ENCODE results near the gene NOL4L. TPM values are rescaled to one million over a fixed set of nuclear protein-coding genes. Genes with fewer than 3 reads are reported as not detected.

NOL4L gene
- total and polyA plus RNA-seq, 11 donors: 2.6 to 15.0 (median 6.7) TPM

DNA sequence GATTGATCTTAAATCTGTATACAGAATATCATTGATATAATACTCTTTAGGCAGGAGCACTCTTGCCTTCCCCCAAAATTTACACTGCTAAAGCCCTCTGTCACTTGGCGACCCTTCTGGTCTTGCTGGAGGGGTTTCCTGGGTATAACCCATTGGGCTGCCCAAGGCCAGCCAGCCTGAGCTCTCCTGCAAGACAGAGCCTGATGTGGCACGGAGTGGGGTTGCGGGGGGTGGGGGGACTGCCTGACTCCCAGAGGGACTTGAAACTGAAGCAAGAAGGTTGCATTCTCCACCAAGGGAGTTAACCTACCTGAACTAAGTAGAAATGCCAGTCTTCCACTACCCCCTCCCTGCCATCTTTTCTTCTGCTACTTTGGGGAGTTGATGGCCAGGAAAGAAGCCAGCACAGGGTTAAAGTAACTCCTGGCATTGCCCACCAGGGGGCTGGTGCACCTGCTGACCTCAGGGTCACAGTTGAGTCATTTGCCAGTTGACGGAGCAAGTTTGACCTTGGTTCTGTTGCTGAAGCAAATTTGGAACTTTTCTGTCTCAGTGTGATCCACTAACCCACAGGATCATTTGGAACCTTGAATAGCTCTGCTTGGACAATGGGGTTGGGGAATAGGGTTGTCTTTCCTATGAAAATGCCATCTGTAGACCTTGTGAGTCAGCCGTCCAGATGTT lies 147.6 kb downstream of the NOL4L start:
- Histone ChIP-seq H3K36me3 (peaks cover 6 to 90% (median 82%) of the 10 kb centered on the region in 9 donors), H3K4me3 (no peak overlapping the region), H3K4me1 (peaks cover 4 to 20% (median 14%) of the 10 kb centered on the region in 12 donors), H3K27me3 (no peaks in the 10 kb centered on the region), H3K9me3 (no peaks in the 10 kb centered on the region), H3K27ac (no peak overlapping the region)
- no peak for TF ChIP-seq POLR2A (IDR thresholded peaks at IDR 0.05)
- TF ChIP-seq, protein P1, sequence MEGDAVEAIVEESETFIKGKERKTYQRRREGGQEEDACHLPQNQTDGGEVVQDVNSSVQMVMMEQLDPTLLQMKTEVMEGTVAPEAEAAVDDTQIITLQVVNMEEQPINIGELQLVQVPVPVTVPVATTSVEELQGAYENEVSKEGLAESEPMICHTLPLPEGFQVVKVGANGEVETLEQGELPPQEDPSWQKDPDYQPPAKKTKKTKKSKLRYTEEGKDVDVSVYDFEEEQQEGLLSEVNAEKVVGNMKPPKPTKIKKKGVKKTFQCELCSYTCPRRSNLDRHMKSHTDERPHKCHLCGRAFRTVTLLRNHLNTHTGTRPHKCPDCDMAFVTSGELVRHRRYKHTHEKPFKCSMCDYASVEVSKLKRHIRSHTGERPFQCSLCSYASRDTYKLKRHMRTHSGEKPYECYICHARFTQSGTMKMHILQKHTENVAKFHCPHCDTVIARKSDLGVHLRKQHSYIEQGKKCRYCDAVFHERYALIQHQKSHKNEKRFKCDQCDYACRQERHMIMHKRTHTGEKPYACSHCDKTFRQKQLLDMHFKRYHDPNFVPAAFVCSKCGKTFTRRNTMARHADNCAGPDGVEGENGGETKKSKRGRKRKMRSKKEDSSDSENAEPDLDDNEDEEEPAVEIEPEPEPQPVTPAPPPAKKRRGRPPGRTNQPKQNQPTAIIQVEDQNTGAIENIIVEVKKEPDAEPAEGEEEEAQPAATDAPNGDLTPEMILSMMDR (IDR thresholded peaks at IDR 0.05): peak in 1 of 12 donors; percentile 13
- intact Hi-C loops (cut with DNase I): loop anchor here in 2 of 10 donors (10.0 kb wide), 2 partner anchors 47 to 73 kb away; no protein-coding TSS in a partner anchor
- ATAC-seq (no peak), DNase-seq (no peak)
- WGBS, 4 donors: 67 to 83% (median 79%) methylated on average over 5 of the region's 5 CpGs

- intact Hi-C loops (cut with DNase I): loop anchor here in 2 of 10 donors (10.0 kb wide), 2 partner anchors 48 to 72 kb away; no protein-coding TSS in a partner anchor
- H3K4me3 ChIP-seq: no peak overlapping the region
- no peak overlapping the region for H3K27ac ChIP-seq
- peaks cover 6 to 93% (median 85%) of the 10 kb centered on the region in 9 donors for H3K36me3 ChIP-seq
- H3K9me3 ChIP-seq: no peaks in the 10 kb centered on the region
- DNase-seq (no peak), ATAC-seq (no peak)
- H3K27me3 ChIP-seq: no peaks in the 10 kb centered on the region
- no peak for TF ChIP-seq POLR2A (IDR thresholded peaks at IDR 0.05)
- TF ChIP-seq, protein P1 (IDR thresholded peaks at IDR 0.05): no peak
- 96 to 100% (median 97%) methylated on average over 5 to 7 of the region's 7 CpGs for WGBS, 4 donors
- H3K4me1 ChIP-seq: peaks cover 4 to 26% (median 16%) of the 10 kb centered on the region in 12 donors
These were observed 148.2 kb downstream of the NOL4L start for GRCh38 chr20:32436968-32437367.

DNA sequence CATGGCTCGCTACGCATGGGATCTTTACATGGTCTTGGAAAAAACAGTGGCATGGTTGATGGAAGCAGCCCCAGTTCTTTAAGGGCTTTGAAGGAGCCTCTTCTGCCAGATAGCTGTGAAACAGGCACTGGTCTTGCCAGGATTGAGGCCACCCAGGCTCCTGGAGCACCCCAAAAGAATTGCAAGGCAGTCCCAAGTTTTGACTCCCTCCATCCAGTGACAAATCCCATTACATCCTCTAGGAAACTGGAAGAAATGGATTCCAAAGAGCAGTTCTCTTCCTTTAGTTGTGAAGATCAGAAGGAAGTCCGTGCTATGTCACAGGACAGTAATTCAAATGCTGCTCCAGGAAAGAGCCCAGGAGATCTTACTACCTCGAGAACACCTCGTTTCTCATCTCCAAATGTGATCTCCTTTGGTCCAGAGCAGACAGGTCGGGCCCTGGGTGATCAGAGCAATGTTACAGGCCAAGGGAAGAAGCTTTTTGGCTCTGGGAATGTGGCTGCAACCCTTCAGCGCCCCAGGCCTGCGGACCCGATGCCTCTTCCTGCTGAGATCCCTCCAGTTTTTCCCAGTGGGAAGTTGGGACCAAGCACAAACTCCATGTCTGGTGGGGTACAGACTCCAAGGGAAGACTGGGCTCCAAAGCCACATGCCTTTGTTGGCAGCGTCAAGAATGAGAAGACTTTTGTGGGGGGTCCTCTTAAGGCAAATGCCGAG lies 148.8 kb downstream of the NOL4L start:
- intact Hi-C loops (cut with DNase I): loop anchor here in 2 of 10 donors (10.0 kb wide), 2 partner anchors 48 to 72 kb away; no protein-coding TSS in a partner anchor
- no peak for ATAC-seq
- Histone ChIP-seq H3K4me3 (no peak overlapping the region), H3K27me3 (no peaks in the 10 kb centered on the region), H3K27ac (no peak overlapping the region), H3K4me1 (peaks cover 4 to 29% (median 17%) of the 10 kb centered on the region in 12 donors), H3K9me3 (no peaks in the 10 kb centered on the region), H3K36me3 (peaks cover 6 to 93% (median 86%) of the 10 kb centered on the region in 9 donors)
- TF ChIP-seq, protein P1 (IDR thresholded peaks at IDR 0.05): no peak
- no peak for TF ChIP-seq POLR2A (IDR thresholded peaks at IDR 0.05)
- no peak for DNase-seq
- 95 to 98% (median 97%) methylated on average over 11 of the region's 11 CpGs for WGBS, 4 donors
